Epithelial cell of proximal tubule (primary cell): ENCODE data around the gene SCNN1A. TPM values are rescaled to one million over a fixed set of nuclear protein-coding genes. Genes with fewer than 3 reads are reported as not detected.

Source experiments
- DNase-seq: peaks from one replicate; pipeline ENCODE4 v3.0.0-alpha.2; 2011; ENCODE audit warnings: low read depth
- H3K4me3 ChIP-seq: 2 replicates; pipeline ENCODE4 v1.5.1; 2011; ENCODE audit warnings: low read depth, mild to moderate bottlenecking, low read length
- CTCF ChIP-seq: conservative IDR thresholded peaks from 2 replicates; pipeline ENCODE4 v1.5.1; 2012; ENCODE audit warnings: low read depth, mild to moderate bottlenecking, low read length
- total RNA-seq: library from RNA; depleted of rRNA; stranded (reverse); fragments of >200 nt; gene quantifications from 2 replicates; pipeline ENCODE4 v1.2.3, GENCODE V29; 2015

Gene SCNN1A
- total RNA-seq, 1 donor from 2014 or later = 52.2 TPM

- H3K4me3 ChIP-seq = no peak overlapping the region
- TF ChIP-seq CTCF = no peak
- no peak for DNase-seq
Observed at GRCh38 chr12:6361834-6362233, 13.5 kb downstream of the SCNN1A start.

- no peak for DNase-seq
- no peak overlapping the region for H3K4me3 ChIP-seq
- no peak for TF ChIP-seq CTCF
Observed at GRCh38 chr12:6360578-6361490, 14.5 kb downstream of the SCNN1A start.

GRCh38 chr12:6360080-6360571, 15.2 kb downstream of the SCNN1A start:
- no peak for DNase-seq
- TF ChIP-seq CTCF = no peak
- no peak overlapping the region for H3K4me3 ChIP-seq

GRCh38 chr12:6358881-6359280, 16.5 kb downstream of the SCNN1A start:
- no peak for TF ChIP-seq CTCF
- DNase-seq = no peak

GRCh38 chr12:6356374-6356820, 19.0 kb downstream of the SCNN1A start:
- no peak overlapping the region for H3K4me3 ChIP-seq
- no peak for TF ChIP-seq CTCF
- DNase-seq = no peak

More at GRCh38 chr12:6358881-6359280, 16.5 kb downstream of the SCNN1A start:
- H3K4me3 ChIP-seq = no peak overlapping the region

GRCh38 chr12:6355491-6356373, 19.6 kb downstream of the SCNN1A start:
- no peak for DNase-seq
- H3K4me3 ChIP-seq = no peak overlapping the region

More at GRCh38 chr12:6355491-6356373, 19.6 kb downstream of the SCNN1A start:
- TF ChIP-seq CTCF = no peak
